Gastroesophageal sphincter (tissue), 4 donors: ENCODE results near the gene DIPK1A. TPM values are rescaled to one million over a fixed set of nuclear protein-coding genes. Genes with fewer than 3 reads are reported as not detected.
"Not testable (repeated sequence)": the region's sequence is repeated elsewhere in the genome, so short reads cannot be mapped to it uniquely, and the experiment has no call there.

ENCODE experiments used
- ATAC-seq: fragments of 150-250 bp; one replicate; pipeline ENCODE4 v1.9.1; 2016; ENCODE audit warnings: mild to moderate bottlenecking, moderate library complexity
- H3K27ac ChIP-seq, 4 donors: fragments of 200-600 bp; sonication (generic) in 3 of 4; 1 replicate in 3 of 4; 2 replicates in 1 of 4; pipeline ENCODE4 v1.5.1; 2016 to 2019
- H3K27me3 ChIP-seq: fragments of 200-600 bp; sonication (generic); one replicate; pipeline ENCODE4 v1.5.1; 2019
- H3K36me3 ChIP-seq, 2 donors: fragments of 200-600 bp; sonication (generic); one replicate each; pipeline ENCODE4 v1.5.1; 2019; ENCODE audit warnings: control low read depth in 1 of 2
- H3K4me1 ChIP-seq, 3 donors: fragments of 200-600 bp; sonication (generic); 1 replicate in 2 of 3; 2 replicates in 1 of 3; pipeline ENCODE4 v1.5.1; 2016 to 2019; ENCODE audit warnings: control low read depth in 2 of 3
- H3K4me3 ChIP-seq, 2 donors: fragments of 200-600 bp; sonication (generic); one replicate each; pipeline ENCODE4 v1.5.1; 2019; ENCODE audit warnings: mild to moderate bottlenecking in 1 of 2, moderate library complexity in 1 of 2
- H3K9me3 ChIP-seq, 3 donors: fragments of 200-600 bp; sonication (generic); one replicate each; pipeline ENCODE4 v1.5.1; 2017 to 2019; ENCODE audit warnings: control low read depth in 2 of 3
- EP300 ChIP-seq: sonication (generic); formaldehyde crosslinking; IDR thresholded peaks from one replicate; pipeline ENCODE4 v1.6.1; 2017; ENCODE audit warnings: antibody characterized with exemption, mild to moderate bottlenecking
- POLR2A ChIP-seq, 2 donors: fragments of 450-650 bp; IDR thresholded peaks; one replicate each; pipeline ENCODE4 v1.6.1; 2017; ENCODE audit warnings: antibody characterized with exemption in 2 of 2, mild to moderate bottlenecking in 2 of 2, moderate library complexity in 1 of 2
- POLR2AphosphoS5 ChIP-seq: sonication (generic); formaldehyde crosslinking; IDR thresholded peaks from one replicate; pipeline ENCODE4 v1.6.1; 2017; ENCODE audit warnings: antibody characterized with exemption
- WGBS, 2 donors: methylation state at CpG; one replicate each; pipeline ENCODE4 v1.1.5; 2018; ENCODE audit warnings: low coverage in 1 of 2; 5-methylcytosine and 5-hydroxymethylcytosine counted together
- total RNA-seq, 4 donors: library from RNA; depleted of rRNA; stranded (reverse); fragments of >200 nt; gene quantifications; one replicate each; pipeline ENCODE4 v1.1.0, GENCODE V29; 2016
- TF ChIP-seq, protein P1 (sequence below), 4 experiments: fragments of 200-600 bp in 2 of 4; fragments of 450-650 bp in 2 of 4; sonication (generic) in 1 of 4; IDR thresholded peaks; one replicate each; pipeline ENCODE4 v1.5.1; 2017 to 2019; ENCODE audit warnings: antibody characterized with exemption in 4 of 4, mild to moderate bottlenecking in 2 of 4, moderate library complexity in 2 of 4

The DIPK1A gene
- total RNA-seq, 4 donors from 2014 or later = 10.2 to 39.2 (median 32.9) TPM

DNA sequence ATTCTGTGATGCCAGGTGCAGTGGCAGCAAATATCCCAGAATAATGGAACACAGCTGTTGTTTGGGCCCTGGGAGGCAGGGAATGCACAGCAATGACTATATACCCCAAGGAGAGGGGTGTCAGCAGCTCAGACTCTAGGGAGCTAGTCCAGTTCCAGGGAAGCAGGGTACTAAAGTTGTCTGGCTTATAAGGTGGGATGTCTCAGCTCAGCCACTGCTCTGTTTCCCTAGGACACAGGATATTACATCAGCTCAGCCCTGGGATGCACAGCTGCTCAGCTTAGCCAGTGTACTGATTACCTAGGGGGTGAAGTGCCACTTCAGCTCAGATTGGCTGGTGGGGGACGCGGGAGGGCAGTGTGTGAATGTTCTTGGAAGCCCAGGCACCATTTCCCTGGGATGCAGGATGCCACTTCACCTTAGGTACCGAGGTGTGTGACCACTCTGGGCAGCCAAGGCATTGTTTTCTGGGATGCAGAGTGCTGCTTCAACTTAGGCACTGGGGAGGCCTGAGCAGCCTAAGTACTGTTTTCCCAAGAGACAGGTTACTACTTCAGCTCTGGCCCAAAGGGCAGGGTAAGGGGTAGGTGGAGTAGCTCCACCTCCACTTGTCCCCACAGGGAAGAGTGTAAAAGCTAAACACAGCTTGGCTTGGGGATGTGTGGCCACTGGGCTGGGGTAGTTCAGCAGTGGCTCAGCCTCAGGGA lies 59.4 kb downstream of the DIPK1A start:
- Histone ChIP-seq H3K27me3 (no peaks in the 10 kb centered on the region), H3K27ac (no peak overlapping the region), H3K36me3 (peaks cover 0 to 4% of the 10 kb centered on the region in 2 donors), H3K9me3 (peaks cover 0 to 3% (median 0%) of the 10 kb centered on the region in 3 donors), H3K4me1 (no peaks in the 10 kb centered on the region), H3K4me3 (no peak overlapping the region)
- WGBS, 2 donors = no CpG with 5 or more reads among the region's 3 CpGs
- TF ChIP-seq, protein P1, sequence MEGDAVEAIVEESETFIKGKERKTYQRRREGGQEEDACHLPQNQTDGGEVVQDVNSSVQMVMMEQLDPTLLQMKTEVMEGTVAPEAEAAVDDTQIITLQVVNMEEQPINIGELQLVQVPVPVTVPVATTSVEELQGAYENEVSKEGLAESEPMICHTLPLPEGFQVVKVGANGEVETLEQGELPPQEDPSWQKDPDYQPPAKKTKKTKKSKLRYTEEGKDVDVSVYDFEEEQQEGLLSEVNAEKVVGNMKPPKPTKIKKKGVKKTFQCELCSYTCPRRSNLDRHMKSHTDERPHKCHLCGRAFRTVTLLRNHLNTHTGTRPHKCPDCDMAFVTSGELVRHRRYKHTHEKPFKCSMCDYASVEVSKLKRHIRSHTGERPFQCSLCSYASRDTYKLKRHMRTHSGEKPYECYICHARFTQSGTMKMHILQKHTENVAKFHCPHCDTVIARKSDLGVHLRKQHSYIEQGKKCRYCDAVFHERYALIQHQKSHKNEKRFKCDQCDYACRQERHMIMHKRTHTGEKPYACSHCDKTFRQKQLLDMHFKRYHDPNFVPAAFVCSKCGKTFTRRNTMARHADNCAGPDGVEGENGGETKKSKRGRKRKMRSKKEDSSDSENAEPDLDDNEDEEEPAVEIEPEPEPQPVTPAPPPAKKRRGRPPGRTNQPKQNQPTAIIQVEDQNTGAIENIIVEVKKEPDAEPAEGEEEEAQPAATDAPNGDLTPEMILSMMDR (IDR thresholded peaks at IDR 0.05) = no peak
- no peak for TF ChIP-seq POLR2A (IDR thresholded peaks at IDR 0.05)
- no peak for ATAC-seq

DNA sequence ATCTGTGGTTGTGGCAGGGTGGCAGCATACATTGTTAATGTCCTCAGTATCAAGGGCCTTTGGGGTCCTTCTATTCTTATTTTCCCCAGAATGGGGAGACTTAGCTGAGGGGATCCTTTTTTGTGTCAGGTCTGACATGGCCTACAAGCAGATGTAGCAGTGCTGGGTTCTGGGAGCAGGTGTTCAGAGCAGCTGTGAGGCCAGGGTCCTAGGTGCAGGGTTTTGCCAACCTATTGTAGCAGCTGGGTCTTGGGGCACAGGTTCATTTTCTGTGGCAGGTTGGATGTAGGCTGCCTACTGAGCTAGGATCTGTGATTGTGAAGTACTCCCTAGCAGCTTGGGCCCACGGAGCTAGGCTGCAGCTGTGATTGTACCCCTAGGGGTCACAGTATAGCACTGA lies 60.1 kb downstream of the DIPK1A start:
- TF ChIP-seq POLR2A (IDR thresholded peaks at IDR 0.05) (no peak), EP300 (no peak), POLR2AphosphoS5 (no peak)
- TF ChIP-seq, protein P1 (IDR thresholded peaks at IDR 0.05) = no peak
- Histone ChIP-seq H3K27ac (no peak overlapping the region), H3K4me3 (no peak overlapping the region), H3K4me1 (no peaks in the 10 kb centered on the region), H3K36me3 (peaks cover 0 to 4% of the 10 kb centered on the region in 2 donors), H3K9me3 (peaks cover 0 to 3% (median 0%) of the 10 kb centered on the region in 3 donors), H3K27me3 (no peaks in the 10 kb centered on the region)
- ATAC-seq = no peak
- WGBS, 2 donors = 100% methylated on average over 1 of the region's 1 CpG; no CpG with 5 or more reads in 1 of the 2 donors

DNA sequence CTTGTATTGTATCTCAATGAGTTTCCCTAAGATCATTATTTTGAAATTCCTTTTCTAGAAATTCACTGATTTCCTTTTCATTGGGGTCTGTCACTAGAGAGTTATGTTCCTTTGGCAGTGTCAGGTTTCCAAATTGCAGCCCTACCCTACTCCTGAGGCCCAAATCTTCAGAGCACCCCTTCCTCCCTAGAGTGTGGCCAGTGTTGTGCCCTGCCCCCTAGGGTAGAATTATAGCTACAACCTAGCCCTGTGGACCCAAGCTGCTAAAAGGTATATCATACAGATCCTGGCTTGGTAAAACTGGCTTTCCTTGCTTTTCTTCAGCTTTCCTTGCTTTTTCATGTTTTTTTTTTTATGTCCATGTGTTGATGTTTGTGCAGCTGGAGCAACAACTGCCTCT lies 60.7 kb downstream of the DIPK1A start:
- Histone ChIP-seq H3K27ac (no peak overlapping the region), H3K4me1 (no peaks in the 10 kb centered on the region), H3K4me3 (no peak overlapping the region), H3K36me3 (peaks cover 0 to 4% of the 10 kb centered on the region in 2 donors), H3K27me3 (no peaks in the 10 kb centered on the region), H3K9me3 (peaks cover 0 to 3% (median 0%) of the 10 kb centered on the region in 3 donors)
- TF ChIP-seq EP300 (no peak), POLR2AphosphoS5 (no peak), POLR2A (IDR thresholded peaks at IDR 0.05) (no peak)
- TF ChIP-seq, protein P1 (IDR thresholded peaks at IDR 0.05) = no peak
- no peak for ATAC-seq

DNA sequence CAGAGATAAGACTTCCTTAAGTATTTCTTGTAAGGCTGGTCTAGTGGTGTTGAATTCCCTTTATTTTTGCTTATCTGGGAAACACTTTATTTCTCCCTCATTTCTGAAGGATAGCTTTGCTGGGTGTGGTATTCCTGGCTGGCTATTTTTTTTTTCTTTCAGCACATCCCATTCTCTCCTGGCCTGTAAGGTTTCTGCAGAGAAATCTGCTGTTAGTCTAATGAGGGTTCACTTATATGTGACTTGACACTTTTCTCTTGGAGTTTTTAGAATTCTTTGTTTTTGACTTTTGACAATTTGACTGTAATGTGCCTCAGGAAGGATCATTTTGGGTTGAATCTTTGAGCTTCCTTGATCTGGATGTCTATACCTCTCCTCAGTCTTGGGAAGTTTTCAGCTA lies 61.5 kb downstream of the DIPK1A start:
- Histone ChIP-seq H3K4me1 (no peaks in the 10 kb centered on the region), H3K27ac (no peak overlapping the region), H3K9me3 (peaks cover 0 to 3% (median 0%) of the 10 kb centered on the region in 3 donors), H3K36me3 (peaks cover 0 to 4% of the 10 kb centered on the region in 2 donors), H3K27me3 (no peaks in the 10 kb centered on the region), H3K4me3 (no peak overlapping the region)
- ATAC-seq = no peak
- TF ChIP-seq POLR2AphosphoS5 (no peak), POLR2A (IDR thresholded peaks at IDR 0.05) (no peak), EP300 (no peak)
- TF ChIP-seq, protein P1 (IDR thresholded peaks at IDR 0.05) = no peak

DNA sequence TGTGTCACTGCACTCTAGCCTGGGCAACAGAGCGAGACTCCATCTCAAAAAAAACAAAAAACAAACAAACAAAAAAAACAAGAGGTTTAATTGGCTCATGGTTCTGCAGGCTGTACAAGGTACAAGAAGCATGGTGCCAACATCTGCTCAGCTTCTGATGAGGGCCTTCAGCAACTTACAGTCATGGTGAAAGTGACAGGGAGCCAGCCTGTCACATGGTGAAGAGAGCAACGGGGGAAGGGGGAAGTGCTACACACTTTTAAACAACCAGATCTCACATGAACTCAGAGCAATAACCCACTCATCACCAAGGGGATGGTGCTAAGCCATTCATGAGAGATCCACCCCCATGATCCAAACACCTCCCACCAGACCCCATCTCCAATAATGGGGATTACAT lies 63.2 kb downstream of the DIPK1A start:
- not testable (repeated sequence) for H3K4me1 ChIP-seq, H3K27ac ChIP-seq, H3K4me3 ChIP-seq, ATAC-seq, H3K9me3 ChIP-seq, H3K27me3 ChIP-seq, H3K36me3 ChIP-seq
- WGBS, 2 donors = 50% methylated on average over 1 of the region's 2 CpGs; no CpG with 5 or more reads in 1 of the 2 donors
